ENCODE data around the gene CACNA2D3. TPM values are rescaled to one million over a fixed set of nuclear protein-coding genes. Genes with fewer than 3 reads are reported as not detected.

The CACNA2D3 gene
- polyA plus RNA-seq, 1 donor from 2014 or later = 26.2 TPM

DNA sequence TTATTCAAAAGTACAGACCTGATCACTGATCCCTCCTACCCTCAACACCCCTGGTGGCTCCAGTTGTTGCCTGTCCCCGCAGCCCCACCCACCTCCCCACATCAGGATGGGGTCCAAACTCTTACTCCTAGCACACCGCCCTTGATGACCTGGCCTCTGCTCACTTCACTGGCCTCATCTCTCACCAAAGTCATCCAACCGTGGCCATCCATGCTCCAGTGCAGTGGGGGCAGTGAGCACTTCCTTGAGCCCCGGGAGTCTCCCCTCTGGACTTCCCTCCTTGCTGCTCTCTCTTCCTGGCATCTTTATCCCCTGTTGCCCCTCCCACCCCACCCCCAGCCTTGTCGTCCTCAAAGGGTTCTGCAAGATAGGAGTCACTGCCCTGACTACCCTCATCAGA lies 191.1 kb downstream of the CACNA2D3 start:
- Histone ChIP-seq H3K4me3 (ENCODE audit: low read length) (no peak overlapping the region), H3K9ac (ENCODE audit: low read length) (no peak overlapping the region), H3F3A (ENCODE audit: insufficient read depth, low read length, poor library complexity, severe bottlenecking) (no peaks in the 10 kb centered on the region), H3K79me2 (replicated peaks; ENCODE audit: insufficient read depth, low read length) (no peaks in the 10 kb centered on the region), H3K9me3 (ENCODE audit: low read length) (no peaks in the 10 kb centered on the region), H3K36me3 (ENCODE audit: insufficient read depth, low read length) (no peaks in the 10 kb centered on the region), H2AFZ (ENCODE audit: low read depth, low read length) (no peak overlapping the region), H3K4me2 (ENCODE audit: low read length) (no peak overlapping the region), H3K9me2 (ENCODE audit: insufficient read depth, low read length) (no peaks in the 10 kb centered on the region), H3K27me3 (ENCODE audit: insufficient read depth, low read depth, low read length) (no peaks in the 10 kb centered on the region), H3K27ac (ENCODE audit: low read length) (no peak overlapping the region), H4K20me1 (ENCODE audit: insufficient read depth) (no peaks in the 10 kb centered on the region)
- TF ChIP-seq EP300 (conservative IDR thresholded peaks at IDR 0.05; ENCODE audit: poor library complexity, severe bottlenecking) (no peak), MXI1 (conservative IDR thresholded peaks at IDR 0.05; ENCODE audit: poor library complexity, severe bottlenecking) (no peak), POLR2AphosphoS5 (IDR thresholded peaks at IDR 0.05) (no peak), SMC3 (conservative IDR thresholded peaks at IDR 0.05; ENCODE audit: poor library complexity) (no peak), TAF1 (IDR thresholded peaks at IDR 0.05; ENCODE audit: low read depth) (no peak), EZH2 (IDR thresholded peaks at IDR 0.05; ENCODE audit: borderline replicate concordance, insufficient read depth, low read length, poor library complexity, severe bottlenecking) (no peak)
- TF ChIP-seq, protein P1, sequence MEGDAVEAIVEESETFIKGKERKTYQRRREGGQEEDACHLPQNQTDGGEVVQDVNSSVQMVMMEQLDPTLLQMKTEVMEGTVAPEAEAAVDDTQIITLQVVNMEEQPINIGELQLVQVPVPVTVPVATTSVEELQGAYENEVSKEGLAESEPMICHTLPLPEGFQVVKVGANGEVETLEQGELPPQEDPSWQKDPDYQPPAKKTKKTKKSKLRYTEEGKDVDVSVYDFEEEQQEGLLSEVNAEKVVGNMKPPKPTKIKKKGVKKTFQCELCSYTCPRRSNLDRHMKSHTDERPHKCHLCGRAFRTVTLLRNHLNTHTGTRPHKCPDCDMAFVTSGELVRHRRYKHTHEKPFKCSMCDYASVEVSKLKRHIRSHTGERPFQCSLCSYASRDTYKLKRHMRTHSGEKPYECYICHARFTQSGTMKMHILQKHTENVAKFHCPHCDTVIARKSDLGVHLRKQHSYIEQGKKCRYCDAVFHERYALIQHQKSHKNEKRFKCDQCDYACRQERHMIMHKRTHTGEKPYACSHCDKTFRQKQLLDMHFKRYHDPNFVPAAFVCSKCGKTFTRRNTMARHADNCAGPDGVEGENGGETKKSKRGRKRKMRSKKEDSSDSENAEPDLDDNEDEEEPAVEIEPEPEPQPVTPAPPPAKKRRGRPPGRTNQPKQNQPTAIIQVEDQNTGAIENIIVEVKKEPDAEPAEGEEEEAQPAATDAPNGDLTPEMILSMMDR (IDR thresholded peaks at IDR 0.05; ENCODE audit: poor library complexity, severe bottlenecking) = no peak
- TF ChIP-seq, protein P2, sequence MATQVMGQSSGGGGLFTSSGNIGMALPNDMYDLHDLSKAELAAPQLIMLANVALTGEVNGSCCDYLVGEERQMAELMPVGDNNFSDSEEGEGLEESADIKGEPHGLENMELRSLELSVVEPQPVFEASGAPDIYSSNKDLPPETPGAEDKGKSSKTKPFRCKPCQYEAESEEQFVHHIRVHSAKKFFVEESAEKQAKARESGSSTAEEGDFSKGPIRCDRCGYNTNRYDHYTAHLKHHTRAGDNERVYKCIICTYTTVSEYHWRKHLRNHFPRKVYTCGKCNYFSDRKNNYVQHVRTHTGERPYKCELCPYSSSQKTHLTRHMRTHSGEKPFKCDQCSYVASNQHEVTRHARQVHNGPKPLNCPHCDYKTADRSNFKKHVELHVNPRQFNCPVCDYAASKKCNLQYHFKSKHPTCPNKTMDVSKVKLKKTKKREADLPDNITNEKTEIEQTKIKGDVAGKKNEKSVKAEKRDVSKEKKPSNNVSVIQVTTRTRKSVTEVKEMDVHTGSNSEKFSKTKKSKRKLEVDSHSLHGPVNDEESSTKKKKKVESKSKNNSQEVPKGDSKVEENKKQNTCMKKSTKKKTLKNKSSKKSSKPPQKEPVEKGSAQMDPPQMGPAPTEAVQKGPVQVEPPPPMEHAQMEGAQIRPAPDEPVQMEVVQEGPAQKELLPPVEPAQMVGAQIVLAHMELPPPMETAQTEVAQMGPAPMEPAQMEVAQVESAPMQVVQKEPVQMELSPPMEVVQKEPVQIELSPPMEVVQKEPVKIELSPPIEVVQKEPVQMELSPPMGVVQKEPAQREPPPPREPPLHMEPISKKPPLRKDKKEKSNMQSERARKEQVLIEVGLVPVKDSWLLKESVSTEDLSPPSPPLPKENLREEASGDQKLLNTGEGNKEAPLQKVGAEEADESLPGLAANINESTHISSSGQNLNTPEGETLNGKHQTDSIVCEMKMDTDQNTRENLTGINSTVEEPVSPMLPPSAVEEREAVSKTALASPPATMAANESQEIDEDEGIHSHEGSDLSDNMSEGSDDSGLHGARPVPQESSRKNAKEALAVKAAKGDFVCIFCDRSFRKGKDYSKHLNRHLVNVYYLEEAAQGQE (IDR thresholded peaks at IDR 0.05; ENCODE audit: borderline replicate concordance) = no peak

GRCh38 chr3:54321520-54321919 lies 199.2 kb downstream of the CACNA2D3 start:
- Histone ChIP-seq H3F3A (ENCODE audit: insufficient read depth, low read length, poor library complexity, severe bottlenecking) (peaks cover 2% of the 10 kb centered on the region), H3K9me3 (ENCODE audit: low read length) (no peaks in the 10 kb centered on the region), H3K27ac (ENCODE audit: low read length) (no peak overlapping the region), H3K9ac (ENCODE audit: low read length) (no peak overlapping the region), H3K36me3 (ENCODE audit: insufficient read depth, low read length) (no peaks in the 10 kb centered on the region), H2AFZ (ENCODE audit: low read depth, low read length) (no peak overlapping the region), H4K20me1 (ENCODE audit: insufficient read depth) (no peaks in the 10 kb centered on the region), H3K79me2 (replicated peaks; ENCODE audit: insufficient read depth, low read length) (no peaks in the 10 kb centered on the region), H3K4me3 (ENCODE audit: low read length) (no peak overlapping the region), H3K4me2 (ENCODE audit: low read length) (no peak overlapping the region), H3K9me2 (ENCODE audit: insufficient read depth, low read length) (no peaks in the 10 kb centered on the region), H3K27me3 (ENCODE audit: insufficient read depth, low read depth, low read length) (no peaks in the 10 kb centered on the region)
- no peak for TF ChIP-seq SMC3 (conservative IDR thresholded peaks at IDR 0.05; ENCODE audit: poor library complexity)
- no peak for TF ChIP-seq EZH2 (IDR thresholded peaks at IDR 0.05; ENCODE audit: borderline replicate concordance, insufficient read depth, low read length, poor library complexity, severe bottlenecking)
- no peak for TF ChIP-seq MXI1 (conservative IDR thresholded peaks at IDR 0.05; ENCODE audit: poor library complexity, severe bottlenecking)
- no peak for TF ChIP-seq EP300 (conservative IDR thresholded peaks at IDR 0.05; ENCODE audit: poor library complexity, severe bottlenecking)
- no peak for TF ChIP-seq POLR2AphosphoS5 (IDR thresholded peaks at IDR 0.05)
- no peak for TF ChIP-seq RAD21 (conservative IDR thresholded peaks at IDR 0.05)
- TF ChIP-seq, protein P2 (IDR thresholded peaks at IDR 0.05; ENCODE audit: borderline replicate concordance) = no peak
- TF ChIP-seq TAF1 (IDR thresholded peaks at IDR 0.05; ENCODE audit: low read depth) = no peak
- TF ChIP-seq, protein P1 (IDR thresholded peaks at IDR 0.05; ENCODE audit: poor library complexity, severe bottlenecking) = no peak

All from neural cell (in vitro differentiated cells).